ENCODE results near the gene ABCB9. TPM values are rescaled to one million over a fixed set of nuclear protein-coding genes. Genes with fewer than 3 reads are reported as not detected.

ABCB9 gene
- polyA plus RNA-seq, 4 donors = 2.6 to 9.8 (median 5.0) TPM

- no peak for DNase-seq (ENCODE audit: low read depth in 4 of 4, low spot score in 3 of 4)
Measured at GRCh38 chr12:122884091-122884826, 82.0 kb downstream of the ABCB9 start.

- DNase-seq (ENCODE audit: low read depth in 4 of 4, low spot score in 3 of 4) = no peak
Measured at GRCh38 chr12:122882908-122883558, 83.2 kb downstream of the ABCB9 start.

GRCh38 chr12:122880668-122881067, 85.6 kb downstream of the ABCB9 start:
- DNase-seq (ENCODE audit: low read depth in 4 of 4, low spot score in 3 of 4) = no peak

GRCh38 chr12:122880155-122880667, 86.1 kb downstream of the ABCB9 start:
- DNase-seq (ENCODE audit: low read depth in 4 of 4, low spot score in 3 of 4) = no peak

Other genes starting within 250 kb of the ABCB9 start
- under 1 TPM; 0.27 to 0.74 (median 0.39) TPM for gene HCAR3, start 249.7 kb downstream of the ABCB9 start, polyA plus RNA-seq (ENCODE audit: insufficient read length in 4 of 4)
- 1 to 10 TPM; 2.5 to 7.8 (median 3.1) TPM for gene HCAR1, start 235.6 kb downstream of the ABCB9 start, polyA plus RNA-seq (ENCODE audit: insufficient read length in 4 of 4)
- gene DENR, start 213.6 kb downstream of the ABCB9 start, polyA plus RNA-seq (ENCODE audit: insufficient read length in 4 of 4) = 10 to 100 TPM; 76.4 to 94.5 (median 93.6) TPM
- under 1 TPM; 0.32 to 0.83 (median 0.39) TPM for gene CCDC62, start 191.9 kb downstream of the ABCB9 start, polyA plus RNA-seq (ENCODE audit: insufficient read length in 4 of 4)
- gene HIP1R, start 131.0 kb downstream of the ABCB9 start, polyA plus RNA-seq (ENCODE audit: insufficient read length in 4 of 4) = 100 to 1,000 TPM in 1 of 4 donors, 10 to 100 TPM in 3; 15.6 to 103 (median 60.4) TPM
- 10 to 100 TPM; 16.8 to 28.6 (median 23.7) TPM for gene VPS37B, start 70.3 kb downstream of the ABCB9 start, polyA plus RNA-seq (ENCODE audit: insufficient read length in 4 of 4)
- gene OGFOD2, start 8.8 kb upstream of the ABCB9 start, polyA plus RNA-seq (ENCODE audit: insufficient read length in 4 of 4) = 10 to 100 TPM in 3 of 4 donors, 1 to 10 TPM in 1; 10.0 to 22.9 (median 13.8) TPM
- 100 to 1,000 TPM; 125 to 204 (median 146) TPM for gene ARL6IP4, start 14.2 kb upstream of the ABCB9 start, polyA plus RNA-seq (ENCODE audit: insufficient read length in 4 of 4)
- 1 to 10 TPM; 4.9 to 8.8 (median 6.6) TPM for gene PITPNM2, start 184.6 kb upstream of the ABCB9 start, polyA plus RNA-seq (ENCODE audit: insufficient read length in 4 of 4)